SHP77 (cell line): ENCODE measurements around the gene ATG9A.
"Not testable (repeated sequence)": the region's sequence is repeated elsewhere in the genome, so short reads cannot be mapped to it uniquely, and the experiment has no call there.

Source experiments
- DNase-seq, 2 experiments: peaks; one replicate each; lab custom pipeline; 2025; lab: John Stamatoyannopoulos, UW

Gene ATG9A

GRCh38 chr2:219229305-219230058 is at the start of gene ATG9A, which contains the start of gene ANKZF1:
ATG9A (minus strand) TSS chr2:219229636; CDS start chr2:219228024, 1,612 bp downstream.
ANKZF1 (plus strand) TSS chr2:219229806; CDS start chr2:219230258, 452 bp downstream.
- DNase-seq, result peak; percentile 97 to 98

- no peak for DNase-seq
These were observed 49.3 kb upstream of the ATG9A start for GRCh38 chr2:219278655-219279150.

GRCh38 chr2:219277703-219278654 is 48.5 kb upstream of the ATG9A start:
- DNase-seq, result peak; percentile 78 to 85

- no peak for DNase-seq
These were observed 45.0 kb upstream of the ATG9A start for GRCh38 chr2:219274361-219274921.

GRCh38 chr2:219273937-219274336 is 44.5 kb upstream of the ATG9A start:
- DNase-seq, result no peak

GRCh38 chr2:219272995-219273394 is 43.6 kb upstream of the ATG9A start:
- no peak for DNase-seq

- DNase-seq, result no peak
These were observed 42.9 kb upstream of the ATG9A start for GRCh38 chr2:219272356-219272755.

- no peak for DNase-seq
These were observed 41.6 kb upstream of the ATG9A start for GRCh38 chr2:219271021-219271420.

GRCh38 chr2:219270055-219270372 is 40.6 kb upstream of the ATG9A start:
- no peak for DNase-seq

- DNase-seq, result peak; percentile 22 to 43
These were observed 40.1 kb upstream of the ATG9A start for GRCh38 chr2:219269362-219270054.

GRCh38 chr2:219268294-219268693 is 38.9 kb upstream of the ATG9A start:
- no peak for DNase-seq

- no peak for DNase-seq
These were observed 37.5 kb upstream of the ATG9A start for GRCh38 chr2:219266886-219267285.

GRCh38 chr2:219266232-219266631 is 36.8 kb upstream of the ATG9A start:
- DNase-seq, result no peak

- no peak for DNase-seq
These were observed 31.8 kb upstream of the ATG9A start for GRCh38 chr2:219261024-219261855.

- not testable (repeated sequence) for DNase-seq
These were observed 29.5 kb upstream of the ATG9A start for GRCh38 chr2:219258942-219259341.

GRCh38 chr2:219254590-219255201 is 25.3 kb upstream of the ATG9A start:
- no peak for DNase-seq

GRCh38 chr2:219253753-219254589 is 24.5 kb upstream of the ATG9A start, which contains the start of gene TUBA4A:
TUBA4A (minus strand) TSS chr2:219253918; CDS start chr2:219253858, 60 bp downstream.
- DNase-seq, result peak; percentile 72 to 86

- DNase-seq, result peak; percentile 22 to 24
These were observed 23.7 kb upstream of the ATG9A start, which contains the start of gene TUBA4B for GRCh38 chr2:219252900-219253752. TUBA4B (plus strand) TSS chr2:219253243; CDS start chr2:219253408, 165 bp downstream.
